HepG2 (cell line): ENCODE data around the gene CTBP1. TPM values are rescaled to one million over a fixed set of nuclear protein-coding genes. Genes with fewer than 3 reads are reported as not detected.

ENCODE experiments used
- ASH2L ChIP-seq: fragments of 300-600, 200-600 bp; sonication (generic); IDR thresholded peaks from 2 replicates; pipeline ENCODE4 v1.7.0; 2017; ENCODE audit warnings: low read depth, mild to moderate bottlenecking, moderate library complexity, mixed read lengths, low read length; ENCODE audit not compliant: insufficient read length
- DNMT1 ChIP-seq: sonication (generic); formaldehyde crosslinking; IDR thresholded peaks from 2 replicates; pipeline ENCODE4 v1.5.1; 2020; ENCODE audit warnings: mild to moderate bottlenecking, missing genetic modification reagents
- HES4 ChIP-seq: sonication (generic); formaldehyde crosslinking; IDR thresholded peaks from 2 replicates; pipeline ENCODE4 v1.9.0; 2021; ENCODE audit warnings: mild to moderate bottlenecking, missing genetic modification reagents, borderline replicate concordance
- HNRNPH1 ChIP-seq: fragments of 200-400 bp; formaldehyde crosslinking; optimal IDR thresholded peaks from 2 replicates; pipeline ENCODE3; 2017; ENCODE audit warnings: mild to moderate bottlenecking, low read depth, low read length
- KDM5B ChIP-seq: sonication (generic); formaldehyde crosslinking; IDR thresholded peaks from 2 replicates; pipeline ENCODE4 v1.4.0; 2020; ENCODE audit warnings: missing genetic modification reagents, mild to moderate bottlenecking, borderline replicate concordance
- MED1 ChIP-seq: sonication (generic); formaldehyde crosslinking; IDR thresholded peaks from 2 replicates; pipeline ENCODE4 v1.4.0; 2020; ENCODE audit warnings: missing genetic modification reagents
- MLX ChIP-seq: IDR thresholded peaks from 2 replicates; pipeline ENCODE4 v1.6.1; 2016
- MXD1 ChIP-seq: sonication (generic); formaldehyde crosslinking; IDR thresholded peaks from 2 replicates; pipeline ENCODE4 v1.4.0; 2020; ENCODE audit warnings: mild to moderate bottlenecking, missing genetic modification reagents
- TEAD3 ChIP-seq: optimal IDR thresholded peaks from 2 replicates; pipeline ENCODE3; 2016; ENCODE audit warnings: borderline replicate concordance
- TFAP4 ChIP-seq: sonication (generic); IDR thresholded peaks from 2 replicates; pipeline ENCODE4 v1.6.1; 2016; ENCODE audit warnings: low read depth, borderline replicate concordance
- ZNF563 ChIP-seq: sonication (generic); formaldehyde crosslinking; IDR thresholded peaks from 2 replicates; pipeline ENCODE4 v1.8.0; 2022; ENCODE audit warnings: mild to moderate bottlenecking, moderate library complexity, missing genetic modification reagents
- ZSCAN9 ChIP-seq: IDR thresholded peaks from 2 replicates; pipeline ENCODE4 v1.6.1; 2016; ENCODE audit warnings: borderline replicate concordance
- polyA plus RNA-seq, 8 experiments: library from polyadenylated mRNA; depleted of rRNA in 3 of 8; stranded (reverse) in 7 of 8; unstranded in 1 of 8; fragments of >200 nt; fragmentation: Illumina TruSeq in 4 of 8; extraction: Trizol in 4 of 8; gene quantifications; 2 replicates each; pipeline versions ENCODE4 v1.2.1 to v1.2.3, GENCODE V29; 2011 to 2016; ENCODE audit warnings: low read depth in 4 of 8, missing spikeins in 1 of 8, mixed read lengths in 1 of 8; ENCODE audit not compliant: insufficient read depth in 1 of 8
- total RNA-seq, 5 experiments: library from RNA; depleted of rRNA; stranded (reverse); fragments of >200 nt; fragmentation: Illumina TruSeq; extraction: Trizol; gene quantifications; 2 replicates each; pipeline ENCODE4 v1.2.3, GENCODE V29; 2016; ENCODE audit warnings: low read depth in 1 of 5
- TF ChIP-seq, protein P1 (sequence below): sonication (generic); formaldehyde crosslinking; IDR thresholded peaks from one replicate; pipeline ENCODE4 v1.5.1; 2020; ENCODE audit warnings: mild to moderate bottlenecking, missing genetic modification reagents; ENCODE audit errors: not compliant biosample characterization
- TF ChIP-seq, protein P2 (sequence below): sonication (generic); formaldehyde crosslinking; conservative IDR thresholded peaks from 2 replicates; pipeline ENCODE4 v1.8.0; 2022; ENCODE audit warnings: mild to moderate bottlenecking, moderate library complexity, missing genetic modification reagents
- TF ChIP-seq, protein P3 (sequence below): sonication (generic); formaldehyde crosslinking; IDR thresholded peaks from 2 replicates; pipeline ENCODE4 v1.9.0; 2022; ENCODE audit warnings: missing genetic modification reagents, mild to moderate bottlenecking, borderline replicate concordance

Gene CTBP1
- total and polyA plus RNA-seq, 2 of the 13 experiments (the other 11 are each of a cell fraction or from before 2014, with no cell fraction given) = 78.5 to 112 TPM

DNA sequence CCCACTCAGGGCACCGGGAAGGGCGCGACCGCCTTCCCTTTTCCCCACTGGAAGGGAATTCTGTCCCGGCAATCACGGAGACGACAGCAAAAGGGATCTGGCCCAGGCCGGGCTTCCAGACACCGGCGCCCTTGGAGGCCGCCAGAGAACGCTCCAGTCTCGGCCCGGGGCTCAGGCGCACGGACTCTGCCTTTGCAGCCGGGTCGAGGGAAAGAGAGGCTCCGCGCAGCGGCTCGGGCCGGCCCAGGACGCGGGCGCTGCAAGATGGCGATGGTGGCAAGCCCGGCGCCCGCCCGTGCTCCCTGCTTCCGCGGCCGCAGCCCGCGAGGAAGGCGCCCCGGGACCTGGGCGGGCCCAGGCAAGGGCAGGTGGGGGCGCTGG is 1.1 kb downstream of the CTBP1 start (continued):
- TF ChIP-seq KDM5B (CRISPR knock-in tag) = peak; percentile 20; the same call in 1 of the 2 replicates
- TF ChIP-seq ZNF563 (CRISPR knock-in tag) = peak; percentile 46; the same call in 1 of the 2 replicates
- TF ChIP-seq, protein P1, sequence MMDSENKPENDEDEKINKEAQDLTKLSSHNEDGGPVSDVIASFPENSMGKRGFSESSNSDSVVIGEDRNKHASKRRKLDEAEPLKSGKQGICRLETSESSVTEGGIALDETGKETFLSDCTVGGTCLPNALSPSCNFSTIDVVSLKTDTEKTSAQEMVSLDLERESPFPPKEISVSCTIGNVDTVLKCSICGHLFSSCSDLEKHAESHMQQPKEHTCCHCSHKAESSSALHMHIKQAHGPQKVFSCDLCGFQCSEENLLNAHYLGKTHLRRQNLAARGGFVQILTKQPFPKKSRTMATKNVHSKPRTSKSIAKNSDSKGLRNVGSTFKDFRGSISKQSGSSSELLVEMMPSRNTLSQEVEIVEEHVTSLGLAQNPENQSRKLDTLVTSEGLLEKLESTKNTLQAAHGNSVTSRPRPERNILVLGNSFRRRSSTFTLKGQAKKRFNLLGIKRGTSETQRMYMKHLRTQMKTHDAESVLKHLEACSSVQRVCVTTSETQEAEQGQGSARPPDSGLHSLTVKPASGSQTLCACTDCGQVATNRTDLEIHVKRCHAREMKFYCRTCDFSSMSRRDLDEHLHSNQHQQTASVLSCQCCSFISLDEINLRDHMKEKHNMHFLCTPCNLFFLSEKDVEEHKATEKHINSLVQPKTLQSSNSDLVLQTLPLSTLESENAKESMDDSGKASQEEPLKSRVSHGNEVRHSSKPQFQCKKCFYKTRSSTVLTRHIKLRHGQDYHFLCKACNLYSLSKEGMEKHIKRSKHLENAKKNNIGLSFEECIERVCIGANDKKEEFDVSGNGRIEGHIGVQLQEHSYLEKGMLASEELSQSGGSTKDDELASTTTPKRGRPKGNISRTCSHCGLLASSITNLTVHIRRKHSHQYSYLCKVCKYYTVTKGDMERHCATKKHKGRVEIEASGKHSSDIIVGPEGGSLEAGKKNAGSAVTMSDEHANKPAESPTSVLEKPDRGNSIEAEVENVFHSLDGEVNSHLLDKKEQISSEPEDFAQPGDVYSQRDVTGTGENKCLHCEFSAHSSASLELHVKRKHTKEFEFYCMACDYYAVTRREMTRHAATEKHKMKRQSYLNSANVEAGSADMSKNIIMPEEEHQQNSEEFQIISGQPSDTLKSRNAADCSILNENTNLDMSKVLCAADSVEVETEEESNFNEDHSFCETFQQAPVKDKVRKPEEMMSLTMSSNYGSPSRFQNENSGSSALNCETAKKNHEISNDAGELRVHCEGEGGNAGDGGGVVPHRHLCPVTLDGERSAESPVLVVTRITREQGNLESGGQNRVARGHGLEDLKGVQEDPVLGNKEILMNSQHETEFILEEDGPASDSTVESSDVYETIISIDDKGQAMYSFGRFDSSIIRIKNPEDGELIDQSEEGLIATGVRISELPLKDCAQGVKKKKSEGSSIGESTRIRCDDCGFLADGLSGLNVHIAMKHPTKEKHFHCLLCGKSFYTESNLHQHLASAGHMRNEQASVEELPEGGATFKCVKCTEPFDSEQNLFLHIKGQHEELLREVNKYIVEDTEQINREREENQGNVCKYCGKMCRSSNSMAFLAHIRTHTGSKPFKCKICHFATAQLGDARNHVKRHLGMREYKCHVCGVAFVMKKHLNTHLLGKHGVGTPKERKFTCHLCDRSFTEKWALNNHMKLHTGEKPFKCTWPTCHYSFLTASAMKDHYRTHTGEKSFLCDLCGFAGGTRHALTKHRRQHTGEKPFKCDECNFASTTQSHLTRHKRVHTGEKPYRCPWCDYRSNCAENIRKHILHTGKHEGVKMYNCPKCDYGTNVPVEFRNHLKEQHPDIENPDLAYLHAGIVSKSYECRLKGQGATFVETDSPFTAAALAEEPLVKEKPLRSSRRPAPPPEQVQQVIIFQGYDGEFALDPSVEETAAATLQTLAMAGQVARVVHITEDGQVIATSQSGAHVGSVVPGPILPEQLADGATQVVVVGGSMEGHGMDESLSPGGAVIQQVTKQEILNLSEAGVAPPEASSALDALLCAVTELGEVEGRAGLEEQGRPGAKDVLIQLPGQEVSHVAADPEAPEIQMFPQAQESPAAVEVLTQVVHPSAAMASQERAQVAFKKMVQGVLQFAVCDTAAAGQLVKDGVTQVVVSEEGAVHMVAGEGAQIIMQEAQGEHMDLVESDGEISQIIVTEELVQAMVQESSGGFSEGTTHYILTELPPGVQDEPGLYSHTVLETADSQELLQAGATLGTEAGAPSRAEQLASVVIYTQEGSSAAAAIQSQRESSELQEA = no peak
- TF ChIP-seq TFAP4 = no peak
- no peak for TF ChIP-seq MXD1 (CRISPR knock-in tag)
- no peak for TF ChIP-seq TEAD3 (CRISPR knock-in tag)
- TF ChIP-seq, protein P2, sequence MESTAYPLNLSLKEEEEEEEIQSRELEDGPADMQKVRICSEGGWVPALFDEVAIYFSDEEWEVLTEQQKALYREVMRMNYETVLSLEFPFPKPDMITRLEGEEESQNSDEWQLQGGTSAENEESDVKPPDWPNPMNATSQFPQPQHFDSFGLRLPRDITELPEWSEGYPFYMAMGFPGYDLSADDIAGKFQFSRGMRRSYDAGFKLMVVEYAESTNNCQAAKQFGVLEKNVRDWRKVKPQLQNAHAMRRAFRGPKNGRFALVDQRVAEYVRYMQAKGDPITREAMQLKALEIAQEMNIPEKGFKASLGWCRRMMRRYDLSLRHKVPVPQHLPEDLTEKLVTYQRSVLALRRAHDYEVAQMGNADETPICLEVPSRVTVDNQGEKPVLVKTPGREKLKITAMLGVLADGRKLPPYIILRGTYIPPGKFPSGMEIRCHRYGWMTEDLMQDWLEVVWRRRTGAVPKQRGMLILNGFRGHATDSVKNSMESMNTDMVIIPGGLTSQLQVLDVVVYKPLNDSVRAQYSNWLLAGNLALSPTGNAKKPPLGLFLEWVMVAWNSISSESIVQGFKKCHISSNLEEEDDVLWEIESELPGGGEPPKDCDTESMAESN (CRISPR knock-in tag) = no peak
- TF ChIP-seq, protein P3, sequence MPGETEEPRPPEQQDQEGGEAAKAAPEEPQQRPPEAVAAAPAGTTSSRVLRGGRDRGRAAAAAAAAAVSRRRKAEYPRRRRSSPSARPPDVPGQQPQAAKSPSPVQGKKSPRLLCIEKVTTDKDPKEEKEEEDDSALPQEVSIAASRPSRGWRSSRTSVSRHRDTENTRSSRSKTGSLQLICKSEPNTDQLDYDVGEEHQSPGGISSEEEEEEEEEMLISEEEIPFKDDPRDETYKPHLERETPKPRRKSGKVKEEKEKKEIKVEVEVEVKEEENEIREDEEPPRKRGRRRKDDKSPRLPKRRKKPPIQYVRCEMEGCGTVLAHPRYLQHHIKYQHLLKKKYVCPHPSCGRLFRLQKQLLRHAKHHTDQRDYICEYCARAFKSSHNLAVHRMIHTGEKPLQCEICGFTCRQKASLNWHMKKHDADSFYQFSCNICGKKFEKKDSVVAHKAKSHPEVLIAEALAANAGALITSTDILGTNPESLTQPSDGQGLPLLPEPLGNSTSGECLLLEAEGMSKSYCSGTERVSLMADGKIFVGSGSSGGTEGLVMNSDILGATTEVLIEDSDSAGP (CRISPR knock-in tag) = peak; percentile 45; the same call in 1 of the 2 replicates
- TF ChIP-seq HNRNPH1 = no peak
- peak; percentile 31; the same call in 1 of the 2 replicates for TF ChIP-seq HES4 (CRISPR knock-in tag)
- no peak for TF ChIP-seq ZSCAN9 (CRISPR knock-in tag)
- no peak for TF ChIP-seq MED1 (CRISPR knock-in tag)
- no peak for TF ChIP-seq MLX (CRISPR knock-in tag)
- no peak for TF ChIP-seq DNMT1 (CRISPR knock-in tag)
- peak; percentile 48 for TF ChIP-seq ASH2L
